BJ (cell line): ENCODE data around the gene SNX32. TPM values are rescaled to one million over a fixed set of nuclear protein-coding genes. Genes with fewer than 3 reads are reported as not detected.

Experiments
- CTCF ChIA-PET: fragments of 350-600 bp; formaldehyde crosslinking; extraction: SDS; loops from one replicate; lab custom pipeline; 2021; ENCODE audit warnings: antibody characterized with exemption, inconsistent platforms; lab: Yijun Ruan, JAX
- POLR2A ChIA-PET: fragments of 300-600 bp; sonication (Branson Sonifier 250); formaldehyde crosslinking; extraction: SDS; loops from one replicate; lab custom pipeline; 2021; ENCODE audit warnings: antibody characterized with exemption; lab: Charles Lee
- DNase-seq: peaks from one replicate; pipeline ENCODE4 v3.0.0-alpha.2; 2011; ENCODE audit warnings: low read depth
- H3K27me3 ChIP-seq: 2 replicates; pipeline ENCODE4 v1.6.0; 2011; ENCODE audit warnings: low read length; ENCODE audit not compliant: control insufficient read depth, insufficient read depth
- H3K36me3 ChIP-seq: 2 replicates; pipeline ENCODE4 v1.5.1; 2011; ENCODE audit warnings: low read length; ENCODE audit not compliant: control insufficient read depth, insufficient read depth
- H3K4me3 ChIP-seq: 2 replicates; pipeline ENCODE4 v1.5.1; 2011; ENCODE audit warnings: low read depth, mild to moderate bottlenecking, control low read depth, low read length
- CTCF ChIP-seq: IDR thresholded peaks from 2 replicates; pipeline ENCODE4 v1.5.1; 2011; ENCODE audit warnings: low read depth, mild to moderate bottlenecking, control low read depth, inconsistent platforms, low read length, moderate library complexity; ENCODE audit not compliant: insufficient read depth
- polyA plus RNA-seq: library from polyadenylated mRNA; depleted of rRNA; stranded (reverse); fragments of >200 nt; gene quantifications from 2 replicates; pipeline ENCODE4 v1.2.3, GENCODE V29; 2011

Gene SNX32
- polyA plus RNA-seq, 1 experiment: 0.13 TPM

- Histone ChIP-seq H3K4me3 (no peak overlapping the region), H3K36me3 (peaks cover 26% of the 10 kb centered on the region), H3K27me3 (no peaks in the 10 kb centered on the region)
- TF ChIP-seq CTCF: no peak
- DNase-seq: no peak
- ChIA-PET POLR2A (interaction anchor here (0.6 kb wide), 1 partner anchor 9 kb away, joined by 3 read pairs; no protein-coding TSS in a partner anchor), CTCF (interaction anchor here (1.0 to 11.7 kb wide), 15 partner anchors 9 to 174 kb away, joined by 3 to 130 read pairs (median 9); partner anchors contain the start of genes EFEMP2, FOSL1, KAT5 and MUS81)
These were observed 52.2 kb downstream of the SNX32 start for GRCh38 chr11:65885808-65886536.

- no peak for TF ChIP-seq CTCF
- no peaks in the 10 kb centered on the region for H3K27me3 ChIP-seq
- ChIA-PET POLR2A (no interaction called here), CTCF (interaction anchor here (0.7 to 11.7 kb wide), 17 partner anchors 9 to 176 kb away, joined by 3 to 130 read pairs (median 9); partner anchors contain the start of genes C11orf68, CFL1, CTSW and FOSL1)
- peaks cover 26% of the 10 kb centered on the region for H3K36me3 ChIP-seq
- DNase-seq: no peak
- H3K4me3 ChIP-seq: peak overlapping the region; percentile 78
These were observed 53.3 kb downstream of the SNX32 start for GRCh38 chr11:65886826-65887722.

- TF ChIP-seq CTCF: no peak
- peaks cover 25% of the 10 kb centered on the region for H3K36me3 ChIP-seq
- no peak for DNase-seq
- CTCF ChIA-PET: interaction anchor here (0.6 to 11.7 kb wide), 30 partner anchors 9 to 394 kb away, joined by 3 to 130 read pairs (median 7); partner anchors contain the start of genes C11orf68, CFL1, CTSW and FOSL1
- POLR2A ChIA-PET: interaction anchor here (0.6 to 1.0 kb wide), 14 partner anchors 11 to 239 kb away, joined by 3 to 19 read pairs (median 8); partner anchors contain the start of gene EFEMP2
- peak overlapping the region; percentile 78 for H3K4me3 ChIP-seq
- H3K27me3 ChIP-seq: no peaks in the 10 kb centered on the region
These were observed 54.0 kb downstream of the SNX32 start for GRCh38 chr11:65887723-65888162.

GRCh38 chr11:65888163-65888814 lies 54.5 kb downstream of the SNX32 start, which contains the start of gene FIBP:
FIBP (minus strand) TSS chr11:65888471; CDS start chr11:65888418, 53 bp downstream.
- TF ChIP-seq CTCF: peak; percentile 92
- Histone ChIP-seq H3K27me3 (no peaks in the 10 kb centered on the region), H3K4me3 (peak within 1 kb of the TSS; percentile 78), H3K36me3 (peaks cover 26% of the 10 kb centered on the region)
- peak; percentile 84 for DNase-seq
- POLR2A ChIA-PET: interaction anchor here (0.6 to 1.0 kb wide), 15 partner anchors 10 to 238 kb away, joined by 3 to 19 read pairs (median 8); partner anchors contain the start of gene EFEMP2
- CTCF ChIA-PET: interaction anchor here (0.6 to 11.7 kb wide), 30 partner anchors 8 to 394 kb away, joined by 3 to 130 read pairs (median 6); partner anchors contain the start of genes C11orf68, CFL1, CTSW and FOSL1
